GM21526 (cell line): ENCODE measurements around the gene ZNF581.

Source experiments
- ATAC-seq: cut with Tn5 transposase; IDR thresholded peaks from one replicate; pipeline ENCODE4 v1.9.1; 2021; ENCODE audit warnings: moderate library complexity; ENCODE audit not compliant: unreplicated experiment, low FRiP score

ZNF581 gene, protein sequence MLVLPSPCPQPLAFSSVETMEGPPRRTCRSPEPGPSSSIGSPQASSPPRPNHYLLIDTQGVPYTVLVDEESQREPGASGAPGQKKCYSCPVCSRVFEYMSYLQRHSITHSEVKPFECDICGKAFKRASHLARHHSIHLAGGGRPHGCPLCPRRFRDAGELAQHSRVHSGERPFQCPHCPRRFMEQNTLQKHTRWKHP

DNA sequence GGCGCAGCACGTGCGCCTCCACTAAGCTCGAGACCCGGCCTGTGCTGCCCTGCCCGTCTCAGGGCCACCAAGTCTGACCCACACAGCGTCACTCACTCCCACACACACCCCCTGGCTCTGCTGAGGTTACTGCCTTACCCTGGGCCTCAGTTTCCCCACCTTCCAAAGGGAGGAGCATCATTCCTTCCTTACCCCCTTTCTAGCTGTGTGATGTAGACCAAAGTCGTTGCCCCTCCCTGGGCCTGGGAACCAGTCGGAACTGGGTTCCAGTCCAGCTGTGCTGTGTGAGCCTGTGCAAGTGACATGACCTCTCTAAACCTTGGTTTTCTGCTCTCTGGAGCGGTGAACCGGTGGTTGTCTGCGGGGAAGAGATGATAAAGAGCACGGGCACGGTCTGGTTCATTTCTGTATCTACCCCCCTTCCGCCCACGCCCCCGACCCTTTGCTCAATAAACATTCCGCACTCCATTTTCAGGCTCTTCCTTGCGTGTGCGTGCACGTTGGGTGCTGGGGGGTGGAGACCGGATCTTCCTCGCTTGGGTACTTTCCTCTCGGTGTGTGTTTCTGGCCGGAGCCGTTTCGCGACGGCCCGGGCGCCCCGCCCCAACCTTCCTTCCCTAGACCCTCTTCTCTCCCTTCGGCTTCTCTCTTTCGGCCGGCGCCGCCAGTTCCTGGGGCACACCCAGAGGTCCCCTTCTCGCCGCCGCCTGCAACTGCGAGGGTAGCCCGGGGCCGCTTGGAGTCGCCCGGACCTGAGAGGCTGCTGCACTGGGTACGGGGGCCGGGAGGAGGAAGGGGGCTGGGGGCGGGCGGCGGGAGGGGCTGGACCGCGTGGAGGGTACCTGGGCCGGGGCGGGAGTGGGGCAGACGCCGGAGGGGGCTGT lies at the start of gene ZNF581:
Gene ZNF581 (plus strand): TSS at position 647 of the 884 bp plus-strand sequence. CDS start 923 bp downstream, outside the sequence.
- ATAC-seq, result no peak

DNA sequence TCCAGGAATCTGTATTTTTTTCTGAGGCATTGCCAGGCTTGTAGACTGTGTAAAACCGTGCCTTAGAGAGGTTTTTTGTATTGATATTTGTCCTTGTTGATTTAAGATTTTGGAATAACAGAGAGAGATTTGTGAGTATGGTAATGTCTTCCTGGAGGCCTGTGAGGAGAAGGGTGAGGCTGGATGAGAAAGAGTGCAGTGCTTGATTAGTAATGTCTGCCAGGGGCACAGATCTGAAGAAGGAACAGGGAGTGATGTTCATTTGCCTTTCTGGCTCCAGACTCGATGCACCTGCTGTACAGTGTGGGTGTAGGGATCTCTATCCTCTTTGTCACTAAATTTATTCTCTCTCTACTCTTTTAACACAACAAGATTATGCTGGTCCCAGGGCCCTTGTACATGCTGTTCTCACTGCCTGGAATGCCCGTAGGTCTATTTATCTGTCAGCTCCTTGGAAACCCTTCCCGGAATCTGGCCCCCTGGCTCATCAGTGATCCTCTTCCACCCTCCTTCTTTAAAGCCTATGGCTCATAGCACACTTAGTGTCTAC lies 48.4 kb upstream of the ZNF581 start:
- no peak for ATAC-seq

DNA sequence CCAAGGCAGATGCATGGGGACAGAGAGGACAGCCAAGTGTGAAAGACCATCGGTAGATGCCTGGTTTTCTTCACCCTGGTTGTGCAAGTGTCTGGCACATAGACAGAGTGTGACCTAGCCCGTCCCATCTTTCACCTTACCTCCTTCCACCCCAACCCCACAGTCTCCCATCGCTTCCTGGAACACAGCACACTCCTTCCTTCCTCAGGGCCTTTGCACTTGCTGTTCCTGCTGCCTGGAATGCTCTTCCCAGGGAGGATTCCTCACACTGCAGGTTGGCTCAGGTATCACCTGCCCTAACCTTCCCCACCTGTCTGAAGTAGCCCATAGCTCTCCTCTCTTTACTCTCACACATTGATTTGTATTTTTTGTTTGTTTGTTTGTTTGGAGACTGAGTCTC lies 47.1 kb upstream of the ZNF581 start:
- no peak for ATAC-seq

DNA sequence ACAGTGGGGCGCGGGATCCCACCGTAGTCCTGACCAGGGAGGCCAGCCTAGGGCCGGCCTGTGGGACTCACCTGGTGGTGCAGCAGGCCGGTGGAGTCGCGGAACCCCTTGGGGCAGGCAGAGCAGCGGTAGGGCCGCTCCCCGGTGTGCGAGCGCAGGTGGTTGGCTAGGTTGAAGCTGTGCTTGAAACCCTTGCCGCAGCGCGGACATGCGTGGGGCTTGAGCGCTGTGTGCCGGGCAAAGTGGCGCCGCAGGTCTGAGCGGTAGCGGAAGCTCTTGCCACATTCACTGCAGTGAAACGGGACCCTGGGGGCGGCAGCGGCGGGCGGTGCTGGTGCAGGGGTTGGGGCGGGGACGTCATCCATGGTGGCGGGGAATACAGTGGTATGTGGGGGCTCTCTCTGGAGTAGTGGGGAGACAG lies 45.9 kb upstream of the ZNF581 start:
- no peak for ATAC-seq

DNA sequence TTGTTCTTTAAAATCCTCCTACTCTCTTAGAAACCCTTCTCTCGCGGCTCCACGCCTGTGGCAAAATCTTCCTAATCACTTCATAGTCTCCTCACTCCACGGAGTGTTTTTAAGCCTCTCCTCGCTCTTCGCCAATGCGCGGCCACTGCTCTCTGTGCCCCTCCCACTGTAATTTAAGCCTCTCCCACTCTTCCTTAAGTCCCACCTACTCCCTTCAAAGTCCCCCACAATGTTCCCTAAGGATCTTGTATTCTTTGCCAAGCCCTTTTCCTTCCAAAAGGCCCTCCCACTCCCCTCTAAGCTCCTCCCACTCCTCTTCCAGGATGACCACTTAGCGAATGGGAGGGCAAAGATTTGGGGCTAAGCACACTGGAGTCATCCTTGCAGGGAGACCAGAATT lies 45.4 kb upstream of the ZNF581 start:
- ATAC-seq, result no peak

DNA sequence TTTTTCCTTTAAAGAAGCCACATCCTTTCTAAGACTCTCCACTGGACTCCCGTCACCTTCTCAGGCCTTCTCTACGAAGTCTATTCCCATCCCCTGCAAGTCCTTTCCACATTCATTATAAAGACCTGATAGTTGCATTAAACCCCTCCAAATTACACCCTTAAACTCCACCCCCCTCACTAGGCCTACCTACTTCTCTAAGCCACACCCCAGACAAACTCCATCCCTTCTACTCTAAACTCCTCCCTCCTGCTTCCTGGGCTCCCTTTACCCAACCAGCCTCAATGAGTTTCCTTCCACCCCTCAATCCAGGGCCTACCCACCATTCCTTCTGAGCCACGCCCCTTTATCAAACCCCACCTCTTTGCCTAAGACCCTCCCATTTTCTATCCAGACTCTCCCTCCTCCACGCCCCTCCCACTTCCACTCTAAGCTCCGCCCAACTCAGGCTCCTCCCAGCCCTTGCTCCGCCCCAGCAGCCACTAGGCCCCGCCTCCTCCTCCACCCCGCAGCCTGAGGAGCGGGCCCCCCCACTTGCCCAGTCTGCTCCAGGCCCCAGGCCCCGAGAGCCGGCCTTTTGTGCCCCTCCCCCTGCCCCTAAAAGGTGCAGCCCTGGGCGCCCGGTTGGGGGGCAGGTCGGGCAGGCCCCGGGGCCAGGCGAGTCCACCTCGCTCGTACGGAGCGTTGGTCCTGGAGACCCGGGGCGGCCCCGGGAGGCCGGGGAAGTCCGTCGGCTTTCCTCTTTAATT lies 44.6 kb upstream of the ZNF581 start:
- peak; percentile 40 for ATAC-seq

DNA sequence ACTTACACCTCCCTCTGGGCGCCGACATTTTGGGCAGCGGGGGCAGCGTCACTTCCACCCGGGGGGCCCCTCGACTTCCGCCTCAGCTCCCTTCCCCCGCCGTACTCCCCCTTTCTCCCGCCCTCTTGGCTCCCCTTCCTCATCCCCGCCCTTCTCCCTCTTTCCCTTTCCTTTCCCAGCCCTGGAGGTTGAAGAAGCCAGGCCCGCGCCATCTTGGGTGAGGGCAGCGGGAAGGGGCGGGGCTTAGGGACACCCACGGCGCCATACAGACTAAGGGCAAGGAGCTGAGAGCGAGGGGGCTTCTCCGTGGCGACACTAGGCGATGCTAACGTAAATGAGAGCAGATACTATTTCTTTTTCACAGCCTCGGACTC lies 44.0 kb upstream of the ZNF581 start, which contains the start of gene FIZ1:
Gene FIZ1 (minus strand): TSS at position 50 of the 374 bp plus-strand sequence. CDS start 1,652 bp downstream, outside the sequence.
- ATAC-seq, result peak; percentile 49

DNA sequence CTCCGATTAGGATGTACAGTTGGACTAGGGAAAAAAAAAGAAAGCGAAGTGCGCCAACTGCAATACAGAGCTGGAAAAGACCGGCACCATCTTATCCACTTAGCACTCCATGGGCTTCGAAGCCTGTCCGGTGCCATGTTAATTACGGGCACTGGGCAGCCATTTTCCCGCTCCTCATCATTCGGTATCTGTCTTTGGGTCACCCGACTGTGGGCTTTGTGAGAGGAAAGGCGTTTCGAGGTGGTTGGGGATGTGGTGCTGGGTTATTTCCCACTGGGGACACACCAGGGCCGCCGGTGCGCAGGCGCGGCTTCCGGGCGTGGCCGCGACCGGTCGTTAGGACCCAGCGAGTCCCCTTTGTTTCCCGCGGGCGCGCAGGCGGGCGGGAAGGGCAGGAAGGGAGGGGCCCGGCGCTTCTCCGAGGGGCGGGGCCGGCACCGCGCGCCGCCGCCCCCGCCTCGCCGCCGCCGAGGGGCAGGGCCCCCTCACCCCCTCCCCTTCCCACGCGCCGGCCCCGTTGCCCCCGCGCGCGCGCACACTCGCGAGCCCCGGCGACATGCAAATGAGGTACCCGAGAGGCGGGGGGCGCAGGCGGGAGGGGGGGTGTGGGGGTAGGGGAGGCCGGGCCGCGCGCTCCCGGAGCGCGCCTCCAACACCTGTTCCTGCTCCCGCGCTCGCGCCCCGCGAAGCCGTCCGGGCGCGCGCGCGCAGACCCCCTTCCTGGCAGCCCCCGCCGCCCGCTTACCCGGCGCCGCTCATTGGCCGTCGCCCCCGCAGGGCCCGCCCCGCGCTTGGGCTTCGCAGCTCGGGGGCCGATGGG lies 43.4 kb upstream of the ZNF581 start, which contains the start of gene ZNF524:
Gene ZNF524 (plus strand): TSS at position 447 of the 820 bp plus-strand sequence. CDS start 1,825 bp downstream, outside the sequence.
- peak; percentile 30 for ATAC-seq

DNA sequence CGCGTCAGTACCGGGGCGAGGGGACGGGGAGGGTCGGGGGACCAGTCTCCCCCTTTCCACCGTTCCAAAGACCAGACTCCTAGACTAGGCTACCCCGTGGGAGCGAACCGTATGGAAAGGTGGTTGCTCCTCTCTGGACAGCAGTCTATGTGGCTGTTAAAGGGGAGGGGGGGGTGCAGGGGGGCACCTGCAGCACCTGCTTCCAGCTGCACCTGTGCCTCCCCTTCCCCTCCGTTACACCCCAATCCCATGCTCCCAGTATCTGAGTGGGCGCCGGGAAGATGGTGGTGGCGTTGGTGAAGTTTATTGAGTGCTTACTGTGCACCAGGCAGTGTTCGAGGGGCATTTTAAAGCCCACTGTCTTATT lies 42.8 kb upstream of the ZNF581 start:
- no peak for ATAC-seq

DNA sequence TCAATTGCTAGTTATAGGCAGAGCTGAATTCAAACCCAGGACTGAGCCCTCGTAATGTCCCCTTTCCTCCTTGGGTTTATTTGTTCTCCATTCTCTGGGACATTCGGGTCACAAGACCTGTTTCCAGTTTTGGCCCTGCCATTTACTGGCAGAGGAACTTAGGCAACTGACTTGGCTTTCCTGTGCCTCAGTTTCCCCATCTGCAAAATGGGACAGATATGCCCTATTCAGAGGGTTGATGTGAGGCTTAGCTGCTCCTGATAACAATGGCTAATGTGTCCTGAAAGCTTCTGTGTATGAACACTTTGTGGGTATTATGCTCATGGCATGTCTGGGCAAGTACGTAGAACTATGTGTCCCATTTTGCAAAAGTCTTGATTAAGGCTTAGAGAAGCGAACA lies 42.4 kb upstream of the ZNF581 start:
- ATAC-seq, result no peak

DNA sequence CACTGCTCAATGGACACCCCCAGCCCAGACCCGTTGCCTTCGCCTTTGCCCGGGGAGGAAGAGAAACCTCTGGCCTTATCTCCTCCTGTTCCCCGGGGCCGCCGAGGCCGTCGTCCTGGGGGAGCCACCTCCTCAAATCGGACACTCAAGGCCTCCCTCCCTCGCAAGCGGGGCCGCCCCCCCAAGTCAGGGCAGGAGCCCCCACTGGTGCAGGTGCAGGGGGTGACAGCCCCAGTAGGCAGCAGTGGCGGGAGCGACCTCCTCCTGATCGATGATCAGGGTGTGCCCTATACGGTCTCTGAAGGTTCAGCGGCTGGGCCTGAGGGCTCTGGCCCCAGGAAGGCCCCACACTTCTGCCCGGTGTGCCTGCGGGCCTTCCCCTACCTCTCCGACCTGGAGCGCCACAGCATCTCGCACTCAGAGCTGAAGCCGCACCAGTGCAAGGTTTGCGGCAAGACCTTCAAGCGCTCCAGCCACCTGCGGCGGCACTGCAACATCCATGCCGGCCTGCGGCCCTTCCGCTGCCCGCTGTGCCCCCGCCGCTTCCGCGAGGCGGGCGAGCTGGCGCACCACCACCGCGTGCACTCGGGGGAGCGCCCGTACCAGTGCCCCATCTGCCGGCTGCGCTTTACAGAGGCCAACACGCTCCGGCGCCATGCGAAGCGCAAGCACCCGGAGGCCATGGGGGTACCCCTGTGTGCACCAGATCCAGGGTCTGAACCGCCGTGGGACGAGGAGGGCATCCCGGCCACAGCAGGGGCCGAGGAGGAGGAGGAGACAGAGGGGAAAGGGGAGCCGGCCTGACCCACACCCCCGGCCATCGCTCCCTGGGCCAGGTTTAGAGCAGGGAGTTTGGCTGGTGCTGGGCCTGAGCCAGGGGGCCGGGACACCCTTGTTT lies 41.1 kb upstream of the ZNF581 start:
- ATAC-seq, result no peak

DNA sequence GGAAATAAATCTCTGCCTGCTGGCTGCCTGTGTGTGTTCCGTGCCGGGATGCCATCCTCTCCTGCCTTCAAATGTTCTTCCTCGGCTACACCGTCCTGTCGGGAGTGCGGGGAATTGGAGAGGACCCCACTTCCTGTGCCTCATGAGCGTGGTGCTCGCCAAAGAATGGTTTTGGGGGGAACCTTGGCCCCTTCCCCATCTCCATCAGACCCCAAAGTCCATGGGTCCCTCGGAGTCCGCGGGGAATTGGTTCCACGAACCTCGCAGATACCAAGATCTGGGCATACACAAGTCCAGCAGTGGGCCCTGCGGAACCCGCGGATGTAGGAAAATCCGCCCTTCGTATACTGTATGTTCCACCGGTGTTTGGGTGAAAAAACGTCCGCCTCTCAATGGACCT lies 40.3 kb upstream of the ZNF581 start:
- ATAC-seq, result no peak

DNA sequence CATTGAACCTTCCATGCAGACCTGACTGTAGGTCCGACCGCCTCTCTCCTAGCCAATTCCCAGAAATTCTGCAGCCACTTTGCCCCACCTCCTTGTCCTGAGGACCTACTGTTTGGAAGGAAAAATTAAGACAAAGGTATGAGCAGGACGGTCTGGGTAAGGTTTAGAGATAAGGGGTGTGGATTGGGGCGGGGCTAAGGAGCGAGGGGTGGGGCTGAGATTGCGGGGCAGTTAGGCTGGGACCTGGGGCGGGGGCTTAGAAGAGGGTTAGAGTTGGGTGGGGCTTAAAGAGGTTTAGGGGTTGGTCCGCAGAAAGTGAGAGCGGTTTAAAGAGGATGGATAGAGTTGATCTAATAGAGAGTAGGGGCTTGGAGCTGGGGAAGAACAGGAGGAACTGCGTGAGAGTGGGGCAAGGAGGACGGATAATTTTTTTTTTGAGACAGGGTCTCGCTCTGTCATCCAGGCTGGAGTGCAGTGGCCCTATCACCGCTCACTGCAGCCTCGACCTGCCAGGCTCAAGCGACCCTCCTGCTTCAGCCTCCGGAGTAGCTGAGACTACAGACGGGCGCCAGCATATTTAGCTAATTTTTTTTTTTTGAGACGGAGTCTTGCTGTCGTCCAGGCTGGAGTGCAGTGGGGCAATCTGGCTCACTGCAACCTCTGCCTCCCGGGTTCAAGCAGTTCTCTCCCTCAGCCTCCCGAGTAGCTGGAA lies 39.7 kb upstream of the ZNF581 start:
- ATAC-seq, result no peak

DNA sequence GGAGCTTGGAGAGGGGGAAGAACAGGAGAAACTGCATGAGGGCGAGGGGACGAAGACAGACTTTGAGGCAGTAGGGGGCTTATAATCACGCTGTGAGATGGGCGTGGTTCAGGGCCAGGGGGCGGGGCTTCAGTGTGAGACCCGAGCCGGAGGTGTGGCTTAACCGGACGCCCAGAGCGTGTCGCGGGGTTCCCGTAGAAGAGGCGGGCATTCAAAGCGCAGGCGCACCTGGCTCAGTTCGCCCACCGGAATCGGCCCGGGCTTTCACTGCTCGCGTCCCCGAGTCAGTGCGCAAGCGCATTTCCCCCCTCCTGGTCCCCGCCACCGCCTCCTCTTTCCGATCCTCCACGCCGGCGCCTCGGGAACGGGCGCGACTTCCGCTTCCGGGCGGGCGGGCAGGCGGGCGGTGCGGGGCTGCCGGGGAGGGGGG lies 38.2 kb upstream of the ZNF581 start:
- peak; percentile 50 for ATAC-seq

DNA sequence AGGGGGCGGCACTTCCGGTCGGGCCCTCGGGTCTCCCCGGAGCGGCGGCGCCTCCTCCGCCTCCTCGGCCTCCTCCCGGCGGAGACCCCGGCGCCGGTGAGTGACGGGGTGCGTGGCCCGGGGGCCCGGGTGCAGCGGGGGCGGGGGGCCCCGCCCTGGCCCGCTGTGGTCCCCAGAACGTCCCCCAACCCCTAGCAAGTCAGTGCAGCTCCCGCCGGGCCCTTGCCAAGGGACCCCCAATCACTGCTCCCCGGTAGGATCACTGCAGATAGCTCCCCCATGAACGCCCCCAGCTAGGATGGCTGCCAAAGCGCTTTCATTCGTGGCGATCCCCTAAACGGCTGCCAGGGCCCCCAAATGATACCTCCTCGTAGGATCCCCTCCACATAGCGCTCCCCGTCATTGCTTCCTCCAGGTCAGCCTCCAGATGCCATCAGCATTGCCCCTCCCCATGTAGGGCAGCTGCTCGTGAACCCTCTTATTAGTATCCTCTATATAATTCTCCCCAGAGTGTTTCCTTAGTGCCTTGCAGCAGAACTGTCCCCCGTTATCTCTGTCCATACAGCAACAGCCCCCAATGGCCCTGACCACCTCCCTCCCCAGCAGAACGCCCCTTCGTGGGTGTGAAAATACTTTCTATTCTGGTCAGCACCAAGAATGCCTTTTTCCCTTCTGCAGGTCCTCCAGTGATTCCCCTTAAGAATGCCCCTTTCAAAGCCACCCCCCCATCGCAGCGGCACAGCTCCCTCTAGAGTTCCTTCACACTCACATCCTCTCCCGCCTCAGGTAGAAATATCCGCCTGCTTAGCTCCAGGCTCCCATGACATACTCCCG lies 37.6 kb upstream of the ZNF581 start, which contains the start of gene ZNF865:
Gene ZNF865 (plus strand): TSS at position 11 of the 834 bp plus-strand sequence. CDS start 7,972 bp downstream, outside the sequence.
- peak; percentile 14 for ATAC-seq

DNA sequence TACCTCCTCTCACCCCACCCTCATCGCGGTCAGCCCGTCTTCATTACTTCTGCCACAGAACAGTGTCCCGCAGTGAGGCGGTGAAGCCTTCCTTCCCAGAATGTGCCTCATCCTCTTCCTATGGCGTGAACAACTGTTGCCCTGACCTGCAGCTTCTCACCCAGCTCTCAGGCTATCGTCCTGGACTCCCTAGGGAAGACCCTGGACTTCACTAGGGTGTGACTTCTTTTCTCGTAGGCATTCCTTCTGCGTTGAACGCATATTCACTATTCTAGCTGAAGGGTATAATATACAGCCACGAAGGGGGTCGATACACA lies 37.0 kb upstream of the ZNF581 start:
- ATAC-seq, result no peak

DNA sequence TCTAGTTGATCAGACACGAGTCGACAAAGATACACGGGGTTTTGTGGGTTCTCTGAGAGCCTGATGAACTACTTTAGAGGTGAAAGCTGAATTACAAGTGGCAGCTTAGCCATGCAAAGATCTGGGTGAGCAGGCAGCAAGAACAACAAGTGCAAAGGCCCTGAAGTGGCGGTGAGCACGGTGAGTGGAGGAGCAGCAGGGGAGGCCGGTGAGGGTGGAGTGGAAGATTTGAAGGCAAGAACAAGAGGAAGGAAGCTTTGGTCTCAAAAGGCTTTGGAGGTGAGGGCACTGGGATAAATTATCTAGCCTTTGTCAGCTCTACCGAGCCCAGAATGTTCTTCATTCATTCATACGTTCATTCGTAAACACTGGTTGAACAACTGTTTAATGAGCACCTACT lies 36.6 kb upstream of the ZNF581 start:
- no peak for ATAC-seq
